Measurements from ENCODE around the gene SLC43A3.

Gene SLC43A3

GRCh38 chr11:57457643-57458023 is 30.7 kb upstream of the SLC43A3 start:
- Histone ChIP-seq H4K20me1 (ENCODE audit: control insufficient read depth, insufficient read depth, low read depth, low read length) (no peaks in the 10 kb centered on the region), H3K9me3 (ENCODE audit: control insufficient read depth, insufficient read depth, low read length) (no peaks in the 10 kb centered on the region), H3K27ac (ENCODE audit: low read depth, low read length) (no peak overlapping the region), H3K36me3 (ENCODE audit: control insufficient read depth, low read length) (no peaks in the 10 kb centered on the region), H3K9me2 (replicated peaks; ENCODE audit: control insufficient read depth, low read length) (no peaks in the 10 kb centered on the region), H3K4me2 (ENCODE audit: low read length) (no peak overlapping the region), H3K4me1 (ENCODE audit: control insufficient read depth, low read length) (peaks cover 25% of the 10 kb centered on the region), H3F3A (ENCODE audit: control insufficient read depth, insufficient read depth) (no peaks in the 10 kb centered on the region), H3K4me3 (ENCODE audit: low read length) (no peak overlapping the region), H3K27me3 (ENCODE audit: control insufficient read depth, low read length) (peaks cover 58% of the 10 kb centered on the region), H3K79me2 (ENCODE audit: control insufficient read depth, low read length) (no peaks in the 10 kb centered on the region)
- peak; percentile 34 for TF ChIP-seq CTCF (IDR thresholded peaks at IDR 0.05; ENCODE audit: low read depth, low read length, poor library complexity, severe bottlenecking)
- TF ChIP-seq EZH2phosphoT487 (IDR thresholded peaks at IDR 0.05; ENCODE audit: borderline replicate concordance, low read length), result no peak

GRCh38 chr11:57456960-57457642 is 30.2 kb upstream of the SLC43A3 start:
- Histone ChIP-seq H3K36me3 (ENCODE audit: control insufficient read depth, low read length) (no peaks in the 10 kb centered on the region), H3K4me1 (ENCODE audit: control insufficient read depth, low read length) (peaks cover 25% of the 10 kb centered on the region), H4K20me1 (ENCODE audit: control insufficient read depth, insufficient read depth, low read depth, low read length) (no peaks in the 10 kb centered on the region), H3K9me2 (replicated peaks; ENCODE audit: control insufficient read depth, low read length) (no peaks in the 10 kb centered on the region), H3K4me2 (ENCODE audit: low read length) (no peak overlapping the region), H3F3A (ENCODE audit: control insufficient read depth, insufficient read depth) (no peaks in the 10 kb centered on the region), H3K4me3 (ENCODE audit: low read length) (no peak overlapping the region), H3K27me3 (ENCODE audit: control insufficient read depth, low read length) (peaks cover 60% of the 10 kb centered on the region), H3K79me2 (ENCODE audit: control insufficient read depth, low read length) (no peaks in the 10 kb centered on the region), H3K9me3 (ENCODE audit: control insufficient read depth, insufficient read depth, low read length) (no peaks in the 10 kb centered on the region), H3K27ac (ENCODE audit: low read depth, low read length) (no peak overlapping the region)
- TF ChIP-seq CTCF (IDR thresholded peaks at IDR 0.05; ENCODE audit: low read depth, low read length, poor library complexity, severe bottlenecking), result peak; percentile 92
- no peak for TF ChIP-seq EZH2phosphoT487 (IDR thresholded peaks at IDR 0.05; ENCODE audit: borderline replicate concordance, low read length)

GRCh38 chr11:57453543-57454177 is 26.7 kb upstream of the SLC43A3 start:
- Histone ChIP-seq H3K9me3 (ENCODE audit: control insufficient read depth, insufficient read depth, low read length) (no peaks in the 10 kb centered on the region), H3K4me1 (ENCODE audit: control insufficient read depth, low read length) (peaks cover 10% of the 10 kb centered on the region), H3K27me3 (ENCODE audit: control insufficient read depth, low read length) (peaks cover 38% of the 10 kb centered on the region), H3K79me2 (ENCODE audit: control insufficient read depth, low read length) (no peaks in the 10 kb centered on the region), H3K4me2 (ENCODE audit: low read length) (no peak overlapping the region), H3K9me2 (replicated peaks; ENCODE audit: control insufficient read depth, low read length) (no peaks in the 10 kb centered on the region), H4K20me1 (ENCODE audit: control insufficient read depth, insufficient read depth, low read depth, low read length) (no peaks in the 10 kb centered on the region), H3K4me3 (ENCODE audit: low read length) (no peak overlapping the region), H3K36me3 (ENCODE audit: control insufficient read depth, low read length) (no peaks in the 10 kb centered on the region), H3K27ac (ENCODE audit: low read depth, low read length) (no peak overlapping the region), H3F3A (ENCODE audit: control insufficient read depth, insufficient read depth) (no peaks in the 10 kb centered on the region)
- TF ChIP-seq EZH2phosphoT487 (IDR thresholded peaks at IDR 0.05; ENCODE audit: borderline replicate concordance, low read length) (no peak), CTCF (IDR thresholded peaks at IDR 0.05; ENCODE audit: low read depth, low read length, poor library complexity, severe bottlenecking) (no peak)

All from DOHH2 (cell line).